Islet of Langerhans (tissue), 1 donor: Measurements from ENCODE around the gene SLC16A8.
"Not testable (repeated sequence)": the region's sequence is repeated elsewhere in the genome, so short reads cannot be mapped to it uniquely, and the experiment has no call there.

Experiments used
- FAIRE-seq: peaks from one replicate; lab custom pipeline; 2011; peaks lifted over from hg19 to GRCh38; lab: Jason Lieb, UNC

The SLC16A8 gene

DNA sequence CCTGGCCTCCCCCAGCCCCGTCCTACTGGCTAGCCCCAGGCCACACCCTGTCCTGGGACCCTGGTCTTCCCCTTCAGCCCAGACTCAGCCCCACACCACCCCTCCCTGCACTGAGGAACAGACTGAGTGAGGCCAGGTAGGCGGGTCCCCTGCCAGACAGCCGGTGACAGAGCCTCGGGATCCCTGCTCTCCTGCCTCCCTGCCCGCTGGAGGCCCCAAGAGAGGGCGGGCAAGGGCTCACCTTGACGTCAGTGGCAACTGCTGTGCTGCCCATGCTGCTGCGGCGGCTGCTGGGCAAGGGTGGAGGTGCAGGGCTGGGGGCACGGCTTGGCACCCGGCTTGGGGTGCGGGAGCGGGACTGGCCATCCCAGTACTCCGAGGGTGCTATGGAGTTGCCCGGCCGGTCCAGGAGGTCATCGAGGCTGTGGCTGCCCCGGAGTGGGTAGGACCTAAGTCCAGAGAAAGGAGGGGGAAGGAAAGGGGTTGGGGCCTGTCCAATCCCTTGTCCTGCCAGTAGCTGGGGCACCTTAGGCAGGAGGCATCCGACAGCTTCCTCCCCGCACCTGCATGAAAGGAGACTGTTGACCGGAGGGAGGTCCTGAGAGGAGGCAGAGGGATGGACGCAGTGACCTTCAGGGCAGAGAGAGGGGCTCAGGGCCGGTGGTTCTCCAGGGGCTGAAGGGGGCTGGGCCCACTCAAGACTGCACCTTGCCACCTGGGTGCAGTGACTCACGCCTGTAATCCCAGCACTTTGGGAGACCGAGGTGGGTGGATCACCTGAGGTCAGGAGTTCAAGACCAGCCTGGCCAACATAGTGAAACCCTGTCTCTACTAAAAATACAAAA is 2.2 kb upstream of the SLC16A8 start:
- FAIRE-seq, result no peak

DNA sequence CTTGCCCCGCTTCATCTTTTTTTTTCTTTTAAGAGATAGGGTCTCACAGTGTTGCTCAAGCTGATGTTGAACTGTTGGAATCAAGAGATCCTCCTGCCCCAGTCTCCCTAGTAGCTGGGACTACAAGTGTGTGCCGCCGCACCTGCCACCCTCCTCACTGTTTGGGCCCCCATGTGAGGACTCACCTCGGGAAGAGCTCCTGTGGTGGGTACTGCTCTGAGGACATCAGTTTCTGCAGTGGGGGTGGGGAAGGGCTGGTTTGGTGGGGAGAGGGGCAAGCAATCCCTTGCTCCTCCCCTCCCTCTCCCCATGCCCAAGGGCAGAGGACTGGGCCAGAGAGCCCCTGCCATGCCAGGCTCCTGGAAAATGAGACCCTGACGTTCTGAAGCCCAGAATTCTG is 1.5 kb upstream of the SLC16A8 start:
- no peak for FAIRE-seq

DNA sequence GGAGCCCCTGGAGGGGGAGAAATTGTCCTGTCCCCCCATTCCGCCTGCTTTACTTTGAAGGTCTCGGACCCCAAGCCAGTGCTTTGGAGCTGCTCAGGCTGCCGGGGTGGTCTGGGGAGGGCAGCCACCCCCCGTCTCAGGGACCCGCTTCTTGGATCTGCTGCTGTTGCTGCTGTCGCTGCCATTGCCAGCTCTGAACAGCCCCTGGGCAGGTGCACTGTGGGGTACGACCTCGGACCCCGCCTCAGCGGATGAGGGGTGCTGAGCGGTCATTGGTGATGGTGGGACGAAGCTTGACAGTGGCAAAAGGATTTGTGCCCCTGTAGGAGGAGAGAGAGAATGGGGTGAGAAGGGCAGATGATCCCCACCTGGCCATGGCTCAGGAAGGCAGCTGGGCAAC is 1.1 kb upstream of the SLC16A8 start:
- no peak for FAIRE-seq

DNA sequence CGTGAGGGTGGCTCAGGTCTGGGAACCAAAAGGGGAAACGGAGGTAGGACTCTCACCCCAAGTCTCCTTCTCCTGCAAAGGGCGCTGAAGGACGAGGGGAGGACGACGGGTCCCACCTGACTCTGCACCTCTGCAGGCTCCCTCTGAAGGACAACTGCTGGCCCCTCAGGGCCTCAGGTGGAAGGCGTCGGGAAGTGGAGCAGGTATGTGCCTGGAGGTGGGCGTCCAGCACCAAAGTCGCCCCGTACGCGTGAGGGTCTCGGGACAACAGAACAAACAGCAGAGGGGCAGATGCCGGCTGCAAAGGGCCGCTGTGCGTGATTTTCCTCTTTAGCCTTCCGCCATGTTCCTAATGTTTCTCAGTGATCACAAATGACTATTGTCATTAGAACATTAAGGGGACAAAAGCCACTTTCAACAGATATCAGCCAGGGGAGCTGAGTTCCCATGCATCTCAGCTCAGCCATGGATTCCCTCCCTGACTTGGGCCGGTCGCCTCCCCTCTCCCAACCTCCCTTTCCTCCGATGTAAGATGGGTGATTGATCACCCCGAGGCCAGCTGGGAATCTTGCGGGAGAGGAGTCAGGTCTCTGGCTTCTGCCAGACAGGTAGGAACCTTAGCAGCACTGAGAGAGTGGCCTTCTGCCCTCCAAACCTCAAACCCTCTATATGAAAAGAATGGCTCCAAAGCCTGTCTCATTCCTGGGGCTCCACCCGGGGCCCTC is 836 bp downstream of the SLC16A8 start:
- no peak for FAIRE-seq

DNA sequence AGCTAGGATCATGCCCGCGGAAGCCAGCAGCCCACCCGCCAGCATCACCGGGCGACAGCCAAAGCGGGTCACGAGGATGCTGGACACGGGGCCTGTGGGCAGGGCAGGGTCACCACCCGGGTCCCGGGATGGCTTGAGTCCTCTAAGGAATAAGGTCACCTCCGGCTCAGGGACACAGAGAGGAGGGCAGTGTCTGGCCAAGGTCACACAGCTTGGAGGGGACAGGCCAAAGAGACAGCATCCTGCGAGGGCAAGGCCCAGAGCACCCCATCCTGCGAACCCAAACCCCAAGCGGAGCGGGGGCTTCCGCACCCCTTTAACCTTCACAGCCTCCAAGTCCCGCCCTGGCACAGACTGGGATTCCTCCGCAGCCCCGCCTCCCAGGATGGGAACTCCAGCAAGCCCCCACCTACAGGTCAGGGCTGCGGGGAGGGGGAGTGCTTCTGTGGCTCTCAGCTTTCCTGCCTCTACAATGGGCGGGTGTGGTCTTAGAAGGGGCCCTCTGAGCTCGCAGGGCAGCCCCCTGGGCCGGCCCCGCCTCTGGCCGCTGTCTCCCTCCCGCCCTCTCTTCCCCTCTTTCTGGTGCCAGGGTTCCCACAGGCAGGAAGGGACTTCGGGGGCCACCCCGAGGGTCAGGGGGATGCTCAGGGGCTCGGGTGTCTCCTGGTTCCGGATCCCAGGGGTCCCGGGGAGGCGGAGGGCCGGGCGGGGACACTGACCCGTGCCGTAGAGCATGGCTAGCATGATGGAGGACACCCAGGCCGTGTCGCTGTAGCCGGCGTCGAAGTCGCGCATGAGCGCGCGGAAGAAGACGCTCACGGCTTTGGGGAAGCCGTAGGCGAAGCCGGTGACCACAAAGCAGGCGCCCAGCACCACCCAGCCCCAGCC is 1.8 kb downstream of the SLC16A8 start:
- no peak for FAIRE-seq

DNA sequence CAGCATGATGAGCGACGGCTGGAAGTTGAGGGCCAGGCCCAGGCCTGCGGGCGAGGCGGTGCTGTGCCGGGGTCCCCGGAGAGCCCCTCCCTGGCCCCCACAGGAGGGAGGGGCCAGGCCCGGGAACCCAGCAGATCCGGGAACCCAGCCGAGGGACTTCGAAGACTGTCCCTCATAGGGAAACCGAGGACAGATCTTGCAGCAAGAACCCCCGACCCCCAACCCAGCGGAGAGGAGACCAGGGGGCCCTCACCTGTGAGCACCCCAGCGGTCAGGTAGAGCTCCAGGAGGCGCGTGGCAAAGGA is 2.4 kb downstream of the SLC16A8 start:
- FAIRE-seq, result no peak

DNA sequence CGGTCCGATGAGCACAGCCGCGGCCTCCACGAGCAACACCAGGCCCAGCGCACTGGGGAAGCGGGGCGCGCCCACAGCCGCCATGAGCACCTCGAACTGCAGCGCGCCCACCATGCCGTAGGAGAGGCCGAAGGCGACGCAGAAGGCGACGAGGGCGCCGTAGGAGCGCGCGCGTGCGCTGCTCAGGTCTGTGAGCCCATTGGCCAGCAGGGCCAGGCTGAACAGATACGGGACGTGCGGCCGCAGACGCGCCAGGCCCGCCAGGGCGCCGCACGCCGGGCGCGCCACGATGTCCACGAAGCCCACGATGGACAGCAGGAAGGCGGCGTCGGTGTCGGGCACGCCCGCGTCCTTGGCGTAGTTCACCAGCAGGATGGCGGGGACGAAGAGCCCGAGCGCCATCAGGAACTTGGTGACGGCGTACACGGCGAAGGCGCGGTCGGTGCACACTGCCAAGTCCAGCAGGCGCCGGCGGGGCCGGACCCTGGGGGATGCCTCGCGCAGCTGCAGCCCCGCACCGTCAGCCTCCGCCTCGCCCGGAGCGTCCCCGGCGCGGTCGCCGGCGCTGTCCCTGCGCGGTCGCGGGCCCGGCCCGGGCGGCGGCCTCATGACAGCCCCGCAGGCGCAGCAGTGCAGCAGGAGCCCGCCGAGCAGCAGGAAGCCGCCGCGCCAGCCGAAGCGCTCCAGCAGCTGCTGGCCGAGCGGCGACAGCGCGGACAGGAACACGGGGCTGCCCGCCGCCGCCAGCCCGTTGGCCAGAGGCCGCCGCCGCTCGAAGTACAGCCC is 2.9 kb downstream of the SLC16A8 start:
- FAIRE-seq, result no peak

DNA sequence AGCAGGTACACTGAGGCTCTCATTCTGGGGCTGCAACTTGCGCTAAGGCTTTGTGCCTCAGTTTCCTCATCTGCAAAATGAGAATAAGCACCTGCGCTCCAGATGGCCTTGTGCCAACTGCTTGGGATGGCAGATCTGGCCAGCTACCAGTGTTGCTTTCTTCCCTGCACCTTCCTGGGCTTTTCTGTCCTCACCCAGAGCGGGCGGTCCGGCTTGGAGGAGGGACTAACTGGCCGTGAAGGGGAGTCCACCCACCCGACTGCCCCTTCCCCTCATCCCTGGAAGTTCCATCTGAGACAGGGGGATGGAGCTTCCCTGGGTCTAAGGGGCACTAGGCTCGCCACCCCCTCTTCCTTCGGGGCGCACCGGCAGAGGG is 3.5 kb downstream of the SLC16A8 start:
- no peak for FAIRE-seq

DNA sequence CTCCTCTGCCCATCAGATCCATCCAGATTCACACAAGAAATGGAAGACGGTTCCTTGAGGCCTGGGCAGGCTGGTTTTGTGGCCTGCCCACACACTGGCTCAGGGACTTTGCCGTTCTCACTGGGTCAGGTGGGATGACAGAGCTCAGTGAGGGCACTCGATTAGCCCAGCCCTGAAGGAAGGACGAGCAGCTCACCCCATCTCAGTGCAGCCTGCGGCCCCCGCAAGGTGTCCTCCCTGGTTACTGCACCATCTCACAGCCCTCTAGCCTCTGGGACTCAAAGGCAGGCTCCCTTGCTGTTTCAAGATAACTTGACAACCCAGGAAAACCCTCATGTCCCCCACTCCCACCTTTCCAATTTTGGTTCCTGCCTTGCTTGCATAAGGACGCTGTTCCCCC is 4.2 kb downstream of the SLC16A8 start:
- FAIRE-seq, result no peak

DNA sequence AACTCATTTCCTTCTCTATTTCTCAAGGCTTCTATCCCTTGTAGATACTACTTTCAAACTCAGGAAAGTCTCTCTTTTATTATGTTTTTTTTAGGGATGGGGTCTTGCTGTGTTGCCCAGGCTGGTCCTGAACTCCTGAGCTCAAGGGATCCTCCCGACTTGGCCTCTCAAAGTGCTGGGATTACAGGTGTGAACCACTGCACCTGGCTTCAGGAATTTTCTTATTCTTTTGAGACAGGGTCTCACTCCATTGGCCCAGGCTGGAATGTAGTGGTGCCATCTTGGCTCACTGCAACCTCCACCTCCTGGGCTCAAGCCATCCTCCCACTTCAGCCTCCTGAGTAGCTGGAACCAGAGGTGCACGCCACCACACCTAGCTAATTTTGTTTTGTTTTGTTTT is 4.8 kb downstream of the SLC16A8 start:
- FAIRE-seq, result not testable (repeated sequence)

DNA sequence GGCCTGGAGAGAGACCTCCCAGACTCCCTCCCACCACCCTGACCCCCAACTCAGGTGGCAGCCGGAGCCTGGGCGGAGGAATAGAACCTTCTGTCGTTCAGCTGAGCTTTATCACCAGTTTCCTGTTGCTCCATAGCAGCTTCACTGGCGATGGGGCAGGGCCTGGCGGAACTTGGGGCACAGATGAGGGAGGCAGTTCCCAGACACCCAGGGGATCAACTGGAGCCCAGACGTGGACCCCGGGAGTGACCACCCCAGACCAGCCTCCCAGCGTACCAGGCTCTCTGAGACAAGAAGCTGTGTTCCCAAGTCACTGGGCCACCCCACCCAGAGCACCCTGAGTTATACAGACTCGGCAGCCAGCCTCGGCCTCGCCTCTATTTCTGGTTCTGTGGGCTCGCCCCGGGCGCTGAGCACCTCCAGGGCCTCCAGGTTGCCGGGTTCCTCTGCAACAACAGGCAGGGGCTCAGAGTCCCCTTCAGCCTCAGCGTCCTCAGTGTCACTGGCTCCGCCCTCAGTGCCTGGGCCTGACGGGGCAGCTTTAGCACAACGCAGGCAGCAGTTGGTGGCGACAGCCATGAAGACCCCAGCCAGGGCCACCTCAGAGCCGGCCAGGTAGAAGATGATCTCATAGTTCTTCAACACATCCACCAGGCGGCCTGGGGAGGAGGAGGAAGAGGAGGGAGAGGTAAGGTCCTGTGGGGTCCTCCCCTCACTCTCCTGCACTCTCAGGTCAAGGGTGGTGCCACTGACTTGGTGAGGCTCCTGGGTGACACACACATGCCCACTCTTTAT is 5.7 kb downstream of the SLC16A8 start:
- no peak for FAIRE-seq

DNA sequence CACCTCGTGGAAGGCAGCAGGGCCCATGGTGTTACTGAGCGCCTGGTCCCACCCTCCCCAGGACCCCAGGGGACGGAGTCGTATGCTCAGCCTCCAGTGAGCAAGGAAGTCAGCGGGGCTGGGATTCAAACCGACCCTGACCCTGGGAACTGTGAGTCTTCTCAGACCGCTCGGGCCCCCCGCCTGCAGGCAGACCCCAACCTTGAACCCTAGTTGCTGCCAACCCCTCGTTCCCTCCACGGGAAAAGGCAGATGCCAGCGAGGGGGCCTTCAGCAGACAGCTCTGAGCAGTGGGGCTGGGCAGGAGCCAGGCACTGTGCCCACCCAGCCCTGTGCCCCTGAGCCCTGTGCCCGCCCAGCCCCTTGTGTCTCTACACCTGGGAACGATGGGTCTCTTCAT is 6.4 kb downstream of the SLC16A8 start:
- no peak for FAIRE-seq

DNA sequence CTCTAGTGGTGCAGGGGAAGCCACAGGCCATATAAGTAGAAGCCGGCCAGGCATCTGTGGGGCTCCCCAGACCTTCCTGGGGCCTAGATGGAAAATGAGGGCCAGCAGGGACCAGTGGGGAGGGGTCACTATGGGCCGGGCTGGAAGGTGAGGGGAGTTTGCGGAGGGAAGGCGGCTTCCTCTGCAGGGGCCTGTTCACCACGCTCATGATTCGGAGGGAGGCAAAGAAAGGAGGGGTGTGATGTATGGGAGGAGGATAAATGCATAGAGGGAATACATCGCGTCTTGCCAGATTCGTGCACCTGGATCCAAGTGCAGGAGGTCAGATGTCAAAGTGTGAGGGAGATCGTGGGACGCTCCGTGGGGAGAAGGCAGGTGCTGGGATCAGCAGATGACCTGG is 6.9 kb downstream of the SLC16A8 start:
- FAIRE-seq, result no peak

DNA sequence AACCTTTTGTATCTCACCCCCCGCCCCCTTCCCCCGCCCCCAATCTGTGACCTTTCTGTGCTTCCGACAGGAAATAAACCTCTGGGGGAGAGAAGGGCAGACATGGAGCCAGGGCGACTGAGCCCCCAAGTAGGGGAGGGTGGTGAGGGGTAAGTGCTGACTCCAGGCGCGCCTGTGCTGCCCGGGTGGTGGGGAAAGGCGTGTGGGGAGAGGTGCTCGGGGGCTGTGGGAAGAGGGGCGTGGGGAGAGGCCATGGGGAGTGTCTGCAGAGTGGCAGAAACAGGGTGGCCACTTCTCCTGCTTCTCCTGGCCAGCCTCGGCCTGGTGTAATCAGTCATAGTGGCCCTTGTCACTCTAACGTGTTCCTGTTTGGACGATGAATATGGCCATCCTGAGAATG is 8.0 kb downstream of the SLC16A8 start:
- FAIRE-seq, result no peak

DNA sequence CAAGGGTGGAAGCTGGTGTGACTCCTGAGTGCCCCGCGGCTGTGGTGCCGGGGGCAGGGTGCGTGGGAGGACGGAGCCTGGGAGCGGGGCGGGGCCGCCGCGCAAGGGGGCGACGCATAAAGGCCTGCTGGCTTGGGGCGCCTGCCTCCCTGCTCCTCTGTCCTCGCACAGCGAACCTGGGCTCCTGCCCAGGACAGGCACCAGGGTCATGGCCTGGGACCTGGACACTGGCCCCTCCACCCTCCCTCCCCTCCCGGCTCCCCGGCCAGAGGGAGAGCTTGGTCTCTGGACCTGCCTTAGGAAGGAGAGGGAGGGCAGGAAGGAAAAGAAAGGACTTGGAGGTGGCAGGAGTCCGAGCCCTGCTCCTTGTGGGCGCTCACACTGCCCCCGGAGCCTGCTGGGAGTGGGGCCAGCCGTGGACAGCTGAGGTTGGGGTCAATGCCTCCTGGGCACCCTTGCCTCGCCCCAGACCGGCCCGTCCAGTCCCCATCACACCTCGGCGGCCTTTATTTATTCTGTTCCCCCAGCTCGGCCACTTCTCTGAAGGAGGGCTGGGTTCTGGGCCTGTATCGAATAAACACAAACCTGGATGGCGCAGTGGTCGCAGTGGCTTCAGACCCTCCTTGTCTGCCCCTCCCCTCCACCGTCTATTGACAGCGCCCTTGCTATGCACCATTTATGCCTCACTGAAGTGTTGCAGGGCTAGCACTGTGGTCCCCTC is 8.7 kb downstream of the SLC16A8 start:
- no peak for FAIRE-seq

DNA sequence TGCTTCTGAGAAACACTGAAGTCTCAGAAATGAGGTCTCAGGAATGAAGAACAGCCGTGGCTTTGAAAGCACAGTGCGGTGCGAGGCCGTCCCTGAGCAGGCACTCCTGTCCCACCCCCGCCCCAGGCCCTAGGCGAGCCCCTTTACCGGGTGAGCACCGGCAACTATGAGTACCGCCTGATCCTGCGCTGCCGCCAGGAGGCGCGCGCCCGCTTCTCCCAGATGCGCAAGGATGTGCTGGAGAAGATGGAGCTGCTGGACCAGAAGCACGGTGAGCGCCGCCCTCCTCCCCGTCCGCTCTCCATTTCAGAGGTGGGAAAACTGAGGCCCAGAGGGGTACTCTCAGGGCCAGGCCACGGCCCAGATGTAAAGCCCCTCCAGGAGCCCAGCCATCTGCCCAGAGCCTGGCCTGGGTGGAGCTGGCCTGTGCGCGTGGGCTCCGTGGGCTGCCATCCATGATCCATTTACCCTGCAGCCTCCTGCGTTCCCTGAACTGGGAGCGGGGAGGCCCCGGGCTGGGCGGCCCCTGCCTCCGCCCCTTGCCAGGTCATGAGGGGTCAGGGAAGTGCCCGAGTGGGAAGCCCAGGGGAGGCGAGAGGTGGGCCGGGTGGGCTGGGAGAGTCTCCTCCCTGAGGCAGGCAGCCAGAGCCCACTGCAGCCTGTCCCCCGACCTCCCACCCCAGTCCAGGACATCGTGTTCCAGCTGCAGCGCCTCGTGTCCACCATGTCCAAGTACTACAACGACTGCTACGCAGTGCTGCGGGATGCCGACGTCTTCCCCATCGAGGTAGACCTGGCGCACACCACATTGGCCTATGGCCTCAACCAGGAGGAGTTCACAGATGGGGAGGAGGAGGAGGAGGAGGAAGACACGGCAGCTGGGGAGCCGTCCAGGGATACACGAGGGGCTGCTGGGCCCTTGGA is 9.5 kb downstream of the SLC16A8 start:
- FAIRE-seq, result no peak

DNA sequence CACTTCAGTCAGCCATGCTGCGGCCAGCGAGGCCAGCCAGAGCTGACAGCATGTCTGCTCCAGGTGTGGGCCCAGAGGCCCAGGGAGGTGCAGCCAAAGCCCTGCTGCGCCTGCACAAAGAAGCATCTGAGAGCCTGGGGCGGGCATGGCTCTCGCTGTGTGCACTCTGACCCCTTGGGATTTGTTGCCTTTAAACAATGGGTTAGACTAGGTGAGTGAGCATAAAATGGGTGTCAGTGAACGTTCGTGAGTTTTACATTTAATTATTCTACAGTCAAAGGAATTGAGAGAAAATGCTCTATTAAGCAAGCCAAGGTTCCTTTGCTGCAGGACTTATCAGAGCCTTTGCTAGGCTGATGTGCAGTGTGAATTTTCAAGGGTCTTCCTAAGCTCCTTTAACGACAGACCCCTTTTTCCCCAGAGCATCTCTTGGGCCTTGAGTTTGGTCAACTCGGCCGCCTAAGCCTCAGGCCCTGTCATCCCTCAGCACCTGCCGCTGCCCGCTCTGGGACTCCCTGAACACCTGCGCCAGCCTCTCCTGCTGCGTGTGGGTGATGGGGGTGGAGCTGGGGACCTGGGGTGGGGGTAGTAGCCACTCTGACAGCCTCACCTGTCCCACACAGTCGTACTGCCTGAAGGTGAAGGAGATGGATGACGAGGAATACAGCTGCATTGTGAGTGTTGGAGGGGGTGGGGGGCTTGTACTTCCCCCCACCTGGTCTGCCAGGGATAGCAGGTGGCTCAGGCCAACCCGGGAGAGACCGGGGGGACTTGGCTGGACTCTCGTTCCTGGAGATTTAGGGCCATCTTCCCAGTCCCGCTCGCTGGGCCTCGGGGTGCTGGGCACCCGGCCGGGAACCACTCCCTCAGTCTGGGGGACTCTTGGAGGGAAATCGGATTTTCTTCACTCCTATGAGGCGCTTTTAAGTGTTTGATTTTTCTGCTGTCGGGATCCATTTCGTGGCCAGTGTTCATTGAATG is 10.5 kb downstream of the SLC16A8 start:
- no peak for FAIRE-seq
